Ramos (cell line): ENCODE results near the gene WASF2.
"Not testable (repeated sequence)": the region's sequence is repeated elsewhere in the genome, so short reads cannot be mapped to it uniquely, and the experiment has no call there.

ENCODE experiments used
- in situ Hi-C: fragments of 300-500 bp; cut with MboI; formaldehyde crosslinking; loops from one replicate; pipeline ENCODE4 v1.14.3; 2022; ENCODE audit warnings: low sequenced_read_pairs; ENCODE audit not compliant: unreplicated experiment

Gene WASF2, protein sequence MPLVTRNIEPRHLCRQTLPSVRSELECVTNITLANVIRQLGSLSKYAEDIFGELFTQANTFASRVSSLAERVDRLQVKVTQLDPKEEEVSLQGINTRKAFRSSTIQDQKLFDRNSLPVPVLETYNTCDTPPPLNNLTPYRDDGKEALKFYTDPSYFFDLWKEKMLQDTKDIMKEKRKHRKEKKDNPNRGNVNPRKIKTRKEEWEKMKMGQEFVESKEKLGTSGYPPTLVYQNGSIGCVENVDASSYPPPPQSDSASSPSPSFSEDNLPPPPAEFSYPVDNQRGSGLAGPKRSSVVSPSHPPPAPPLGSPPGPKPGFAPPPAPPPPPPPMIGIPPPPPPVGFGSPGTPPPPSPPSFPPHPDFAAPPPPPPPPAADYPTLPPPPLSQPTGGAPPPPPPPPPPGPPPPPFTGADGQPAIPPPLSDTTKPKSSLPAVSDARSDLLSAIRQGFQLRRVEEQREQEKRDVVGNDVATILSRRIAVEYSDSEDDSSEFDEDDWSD

GRCh38 chr1:27489973-27490741, at the start of gene WASF2:
Gene WASF2, minus strand, starts transcription at chr1:27490167. Its CDS starts 61,277 bp downstream, at chr1:27428890.
- in situ Hi-C loops = no loop called here

- in situ Hi-C loops = no loop called here
Measured at GRCh38 chr1:27538793-27539192, 48.8 kb upstream of the WASF2 start.

DNA sequence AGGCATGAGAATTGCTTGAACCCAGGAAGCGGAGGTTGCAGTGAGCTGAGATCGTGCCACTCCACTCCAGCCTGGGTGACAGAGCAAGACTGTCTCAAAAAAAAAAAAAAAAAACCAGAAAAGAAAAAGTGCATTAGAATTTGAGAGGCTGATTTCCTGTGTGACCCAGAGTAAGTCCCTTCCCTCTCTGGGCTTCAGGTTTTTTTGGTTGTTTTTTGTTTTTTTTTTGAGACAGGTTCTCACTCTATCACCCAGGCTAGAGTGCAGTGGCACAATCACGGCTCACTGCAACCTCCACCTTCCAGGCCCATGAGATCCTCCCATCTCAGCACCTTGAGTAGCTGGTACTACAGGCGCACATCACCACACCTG, 48.3 kb upstream of the WASF2 start:
- in situ Hi-C loops = not testable (repeated sequence)

DNA sequence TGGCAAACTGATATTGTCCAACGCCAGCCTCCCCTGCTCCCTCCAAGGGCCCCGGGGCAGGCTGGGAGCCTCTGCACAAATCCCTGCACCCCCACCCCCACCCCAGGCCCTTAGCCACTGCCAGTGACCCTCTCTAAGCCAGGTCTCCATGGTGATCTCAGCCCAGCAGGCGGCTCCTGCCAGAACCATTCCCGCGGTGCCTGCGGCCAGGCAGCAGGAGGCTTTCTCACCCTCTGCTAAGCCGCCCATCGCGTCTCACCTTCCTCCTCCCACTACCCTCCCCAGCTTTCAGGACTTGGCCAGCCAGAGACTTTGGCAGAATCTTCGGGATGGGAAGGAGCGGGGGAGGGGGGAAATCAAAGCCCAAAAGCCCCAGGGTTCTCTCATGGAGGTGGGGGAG, 46.8 kb upstream of the WASF2 start:
- in situ Hi-C loops = no loop called here

DNA sequence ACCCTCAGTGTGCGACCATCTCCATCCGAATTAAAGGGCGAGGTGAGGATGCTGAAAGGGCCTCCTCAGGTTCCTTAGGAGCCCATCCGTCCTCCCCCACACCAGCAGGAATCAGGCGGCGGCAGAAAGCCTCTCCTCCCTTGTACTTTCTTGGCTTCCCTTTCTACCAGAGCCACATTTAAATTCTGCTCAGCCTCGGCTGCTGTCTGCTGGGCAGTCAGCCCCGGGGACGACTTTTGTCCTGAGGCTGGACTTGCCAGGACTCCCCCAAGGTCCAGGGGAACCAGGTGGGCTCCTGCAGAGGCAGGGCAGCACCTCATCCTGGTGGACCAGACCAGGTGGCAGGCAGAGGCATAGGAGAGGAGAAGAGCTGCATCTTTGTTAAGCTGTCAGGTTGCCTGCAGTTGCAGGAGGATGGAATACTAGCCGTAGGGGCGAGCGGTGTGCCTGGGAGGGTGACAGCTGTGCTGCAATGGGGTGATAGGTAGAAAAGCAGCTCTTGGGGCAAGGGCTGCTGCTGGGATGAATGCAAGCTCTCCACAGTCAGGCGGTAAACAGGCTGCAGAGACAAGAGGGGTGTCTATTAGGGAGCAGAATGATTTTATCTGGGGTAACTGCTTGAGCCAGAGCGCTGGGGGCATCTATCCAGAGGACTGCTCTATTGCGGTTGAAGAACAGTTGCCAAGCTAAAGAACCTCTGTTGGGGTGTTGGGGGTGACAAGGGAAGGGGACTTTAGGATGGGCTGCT, 46.2 kb upstream of the WASF2 start:
- in situ Hi-C loops = no loop called here

- in situ Hi-C loops = no loop called here
Measured at GRCh38 chr1:27535386-27535785, 45.4 kb upstream of the WASF2 start.

- in situ Hi-C loops = no loop called here
Measured at GRCh38 chr1:27531959-27532685, 42.2 kb upstream of the WASF2 start.

DNA sequence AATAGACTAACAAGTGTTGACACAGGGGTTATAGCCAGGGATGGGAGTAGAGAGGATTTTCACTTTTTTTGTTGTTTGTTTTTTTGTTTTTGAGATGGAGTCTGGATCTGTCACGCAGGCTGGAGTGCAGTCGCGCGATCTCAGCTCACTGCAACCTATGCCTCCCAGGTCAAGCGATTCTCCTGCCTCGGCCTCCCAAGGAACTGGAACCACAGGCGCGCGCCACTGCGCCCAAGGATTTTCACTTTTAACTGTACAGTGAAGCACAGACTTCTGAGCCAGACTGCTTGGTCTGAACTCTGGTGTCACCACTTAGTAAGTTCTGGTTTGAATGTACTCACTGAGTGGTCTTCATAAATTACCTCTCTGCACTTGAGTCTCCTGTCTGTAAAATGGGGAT, 40.2 kb upstream of the WASF2 start:
- in situ Hi-C loops = no loop called here

- in situ Hi-C loops = no loop called here
Measured at GRCh38 chr1:27529704-27530018, 39.7 kb upstream of the WASF2 start.

GRCh38 chr1:27528818-27529703, 39.1 kb upstream of the WASF2 start:
- in situ Hi-C loops = no loop called here

GRCh38 chr1:27527890-27528817, 38.2 kb upstream of the WASF2 start:
- in situ Hi-C loops = no loop called here

GRCh38 chr1:27527223-27527889, 37.4 kb upstream of the WASF2 start:
- in situ Hi-C loops = no loop called here

DNA sequence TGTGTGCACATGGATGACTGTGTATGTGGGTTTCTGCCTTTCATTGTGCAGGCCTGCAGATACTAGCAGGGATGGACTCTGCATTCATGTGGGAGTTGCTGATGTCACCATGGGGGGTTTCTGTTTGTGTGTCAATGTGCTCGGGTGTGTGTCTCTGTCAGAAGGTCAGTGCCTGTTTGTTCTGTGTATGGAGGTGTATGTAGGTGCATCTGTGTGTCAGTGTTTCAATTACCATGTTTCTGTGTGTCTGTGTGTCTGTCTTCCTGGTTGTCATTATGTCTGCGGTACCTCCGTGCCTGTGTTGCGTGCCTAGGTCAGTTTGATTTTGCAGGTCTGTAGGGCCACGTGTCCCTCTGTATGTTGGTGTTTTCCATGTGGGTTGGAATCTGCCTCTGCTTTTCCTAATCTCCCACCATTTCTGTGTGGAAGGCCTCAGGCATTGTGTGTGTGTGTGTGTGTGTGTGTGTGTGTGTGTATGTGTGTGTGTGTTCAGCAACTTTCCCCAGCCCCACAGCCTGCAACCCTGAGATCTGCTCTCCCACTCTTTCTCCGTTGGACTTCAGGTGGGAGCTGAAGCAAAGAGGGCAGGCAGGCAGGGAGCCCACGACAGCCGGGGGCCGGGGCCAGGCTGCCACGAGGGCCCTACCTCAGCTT, 36.7 kb upstream of the WASF2 start:
- in situ Hi-C loops = no loop called here

DNA sequence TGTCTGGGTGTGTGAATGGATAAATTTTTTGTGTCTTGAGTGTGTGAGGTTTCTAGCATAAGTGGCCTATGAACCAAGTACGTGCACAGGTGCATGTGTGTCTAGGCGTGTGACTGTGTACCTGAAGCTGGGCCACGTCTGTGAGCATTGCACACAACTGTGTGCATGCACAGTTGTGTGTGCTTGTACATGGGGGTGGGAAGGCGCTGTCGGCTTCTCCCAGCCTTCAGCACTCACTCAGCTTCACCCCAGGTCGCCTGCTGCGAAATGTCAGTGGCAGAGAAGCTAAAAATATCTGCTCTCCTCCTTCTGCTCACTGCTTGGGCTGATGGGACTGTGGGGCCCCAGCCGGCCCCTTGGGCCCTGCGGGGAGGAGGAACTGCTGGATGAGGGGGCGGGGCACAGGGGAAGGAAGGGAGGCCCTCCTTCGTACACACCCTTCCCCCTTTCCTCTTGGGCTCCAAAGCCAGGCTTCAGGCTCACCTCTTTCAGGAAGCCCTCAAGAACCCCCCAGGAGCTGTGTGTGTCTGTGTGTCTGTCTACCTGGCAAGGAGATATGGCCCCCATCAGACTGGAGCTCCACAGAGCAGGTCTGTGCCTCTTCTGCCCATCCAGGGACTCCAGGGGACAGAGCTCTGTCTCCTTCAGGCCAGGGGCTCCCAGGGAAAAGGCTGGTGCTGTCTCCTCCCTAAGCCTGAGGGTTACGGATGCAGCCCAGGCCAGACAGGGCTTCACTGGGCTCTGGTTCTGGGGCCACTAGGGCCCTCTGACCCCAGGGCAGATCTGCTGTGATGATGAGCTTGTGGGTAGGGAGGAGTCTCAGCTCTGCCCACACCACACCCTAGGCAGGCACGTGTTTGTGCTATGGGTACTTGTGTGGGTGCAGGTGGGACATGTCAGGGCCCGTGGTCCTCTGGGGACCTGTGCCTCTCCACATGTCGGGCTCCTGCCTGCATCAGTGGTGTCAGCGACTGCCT, 35.6 kb upstream of the WASF2 start:
- in situ Hi-C loops = no loop called here

DNA sequence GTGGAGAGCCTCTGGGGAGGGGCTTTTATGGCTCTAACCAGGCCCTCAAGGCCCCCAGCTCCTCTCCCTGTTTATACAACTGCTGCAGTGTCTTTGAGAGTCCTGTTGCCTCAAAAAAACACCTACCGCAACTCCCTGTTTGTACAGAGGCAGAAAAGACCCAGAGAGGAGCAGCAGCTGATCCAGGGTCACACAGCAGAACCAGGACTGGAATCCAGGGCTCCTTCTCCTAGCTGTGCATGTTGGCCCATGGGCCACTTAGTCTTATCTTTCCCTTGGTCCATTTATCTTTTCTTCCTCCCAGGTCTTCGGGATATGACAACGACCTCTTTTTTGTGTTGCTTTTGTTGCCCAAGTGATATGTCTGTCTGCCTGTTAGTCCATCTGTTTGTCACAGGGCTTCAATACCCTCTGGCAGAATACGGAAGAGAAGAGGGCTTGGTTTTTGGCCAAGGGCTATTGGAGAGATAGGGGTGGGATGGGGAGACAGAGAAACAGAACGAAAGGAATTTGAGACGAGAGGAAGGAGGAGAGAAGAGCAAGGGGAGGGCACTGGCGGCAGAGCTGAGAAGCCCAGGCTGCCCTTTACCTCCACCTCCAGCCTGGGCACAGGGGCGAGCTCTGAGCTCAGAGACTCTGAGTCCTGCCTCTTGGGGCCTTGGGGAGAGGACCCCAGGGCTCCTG, 33.5 kb upstream of the WASF2 start:
- in situ Hi-C loops = no loop called here
